ENCODE results near the gene SLC44A2. TPM values are rescaled to one million over a fixed set of nuclear protein-coding genes. Genes with fewer than 3 reads are reported as not detected.

The SLC44A2 gene
- polyA plus RNA-seq, 1 donor (not counting 4 experiments of a cell fraction or from before 2014, with no cell fraction given): 94.7 TPM

DNA sequence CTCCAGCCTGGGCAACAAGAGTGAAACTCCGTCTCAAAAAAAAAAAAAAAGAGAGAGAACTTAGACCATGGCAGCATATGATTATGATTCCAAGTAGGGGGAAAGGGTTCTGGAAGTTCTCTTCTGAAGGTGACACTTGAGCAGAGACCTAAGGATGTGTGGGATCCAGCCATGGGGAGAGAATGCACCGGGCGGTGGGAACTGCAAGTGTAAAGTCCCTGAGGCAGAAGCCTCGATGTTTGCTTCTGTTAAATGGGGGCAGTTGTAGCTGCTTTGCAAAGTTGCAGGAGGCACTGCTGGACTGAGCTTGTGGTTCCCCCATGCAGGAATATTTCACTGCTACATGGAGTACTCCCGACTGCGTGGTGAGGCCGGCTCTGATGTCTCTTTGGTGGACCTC lies 9.1 kb downstream of the SLC44A2 start:
- Histone ChIP-seq H3K79me2 (ENCODE audit: control insufficient read depth, insufficient read depth, low read length) (peaks cover 2% of the 10 kb centered on the region), H3K9ac (ENCODE audit: control insufficient read depth, extremely low read depth, insufficient read depth, low read length) (no peak overlapping the region), H4K20me1 (ENCODE audit: control insufficient read depth, extremely low read depth, insufficient read depth, low read length) (peaks cover 4% of the 10 kb centered on the region), H3K27ac (ENCODE audit: control insufficient read depth, insufficient read depth, low read length) (no peak overlapping the region), H3K9me1 (ENCODE audit: control insufficient read depth, extremely low read depth, insufficient read depth, low read length) (no peaks in the 10 kb centered on the region), H3K9me3 (ENCODE audit: control insufficient read depth, low read depth, low read length) (no peaks in the 10 kb centered on the region), H3K4me1 (ENCODE audit: control insufficient read depth, extremely low read depth, insufficient read depth, low read length) (no peaks in the 10 kb centered on the region), H3K4me3 (ENCODE audit: control insufficient read depth in 2 of 3, extremely low read depth in 1 of 3, insufficient read depth in 2 of 3, low read depth in 1 of 3, low read length in 3 of 3) (no peak overlapping the region), H2AFZ (ENCODE audit: control insufficient read depth, low read length) (no peak overlapping the region), H3K36me3 (ENCODE audit: control insufficient read depth in 2 of 2, extremely low read depth in 1 of 2, insufficient read depth in 2 of 2, low read length in 2 of 2) (peaks cover 40 to 44% of the 10 kb centered on the region in 2 experiments), H3K27me3 (ENCODE audit: control insufficient read depth, extremely low read depth, insufficient read depth, low read length) (no peaks in the 10 kb centered on the region), H3K4me2 (ENCODE audit: control insufficient read depth, extremely low read depth, insufficient read depth, low read depth, low read length) (no peak overlapping the region)
- dilution Hi-C loops (cut with MboI; ENCODE audit: extremely low pct_ligation_motif_present, low sequenced_read_pairs): no loop called here
- TF ChIP-seq EZH2 (IDR thresholded peaks at IDR 0.05; ENCODE audit: low read length): no peak
- FAIRE-seq (no peak), DNase-seq (ENCODE audit: low read depth, low spot score) (no peak)

GRCh38 chr19:10634963-10635362 lies 9.6 kb downstream of the SLC44A2 start:
- dilution Hi-C loops (cut with MboI; ENCODE audit: extremely low pct_ligation_motif_present, low sequenced_read_pairs): no loop called here
- peaks cover 42 to 48% of the 10 kb centered on the region in 2 experiments for H3K36me3 ChIP-seq (ENCODE audit: control insufficient read depth in 2 of 2, extremely low read depth in 1 of 2, insufficient read depth in 2 of 2, low read length in 2 of 2)
- H3K4me1 ChIP-seq (ENCODE audit: control insufficient read depth, extremely low read depth, insufficient read depth, low read length): no peaks in the 10 kb centered on the region
- no peaks in the 10 kb centered on the region for H3K27me3 ChIP-seq (ENCODE audit: control insufficient read depth, extremely low read depth, insufficient read depth, low read length)
- no peak overlapping the region for H3K27ac ChIP-seq (ENCODE audit: control insufficient read depth, insufficient read depth, low read length)
- H3K4me3 ChIP-seq (ENCODE audit: control insufficient read depth in 2 of 3, extremely low read depth in 1 of 3, insufficient read depth in 2 of 3, low read depth in 1 of 3, low read length in 3 of 3): no peak overlapping the region
- TF ChIP-seq, protein P1, sequence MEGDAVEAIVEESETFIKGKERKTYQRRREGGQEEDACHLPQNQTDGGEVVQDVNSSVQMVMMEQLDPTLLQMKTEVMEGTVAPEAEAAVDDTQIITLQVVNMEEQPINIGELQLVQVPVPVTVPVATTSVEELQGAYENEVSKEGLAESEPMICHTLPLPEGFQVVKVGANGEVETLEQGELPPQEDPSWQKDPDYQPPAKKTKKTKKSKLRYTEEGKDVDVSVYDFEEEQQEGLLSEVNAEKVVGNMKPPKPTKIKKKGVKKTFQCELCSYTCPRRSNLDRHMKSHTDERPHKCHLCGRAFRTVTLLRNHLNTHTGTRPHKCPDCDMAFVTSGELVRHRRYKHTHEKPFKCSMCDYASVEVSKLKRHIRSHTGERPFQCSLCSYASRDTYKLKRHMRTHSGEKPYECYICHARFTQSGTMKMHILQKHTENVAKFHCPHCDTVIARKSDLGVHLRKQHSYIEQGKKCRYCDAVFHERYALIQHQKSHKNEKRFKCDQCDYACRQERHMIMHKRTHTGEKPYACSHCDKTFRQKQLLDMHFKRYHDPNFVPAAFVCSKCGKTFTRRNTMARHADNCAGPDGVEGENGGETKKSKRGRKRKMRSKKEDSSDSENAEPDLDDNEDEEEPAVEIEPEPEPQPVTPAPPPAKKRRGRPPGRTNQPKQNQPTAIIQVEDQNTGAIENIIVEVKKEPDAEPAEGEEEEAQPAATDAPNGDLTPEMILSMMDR (optimal IDR thresholded peaks at IDR 0.05 in 1 of 3, IDR thresholded peaks at IDR 0.05 in 1 of 3, conservative IDR thresholded peaks at IDR 0.05 in 1 of 3; ENCODE audit: extremely low read depth in 1 of 3, insufficient read depth in 2 of 3, low read length in 3 of 3): no peak
- no peak for TF ChIP-seq EZH2 (IDR thresholded peaks at IDR 0.05; ENCODE audit: low read length)
- DNase-seq (ENCODE audit: low read depth, low spot score) (no peak), FAIRE-seq (no peak)
- H3K9me3 ChIP-seq (ENCODE audit: control insufficient read depth, low read depth, low read length): no peaks in the 10 kb centered on the region
- H4K20me1 ChIP-seq (ENCODE audit: control insufficient read depth, extremely low read depth, insufficient read depth, low read length): peaks cover 4% of the 10 kb centered on the region
- no peak overlapping the region for H3K4me2 ChIP-seq (ENCODE audit: control insufficient read depth, extremely low read depth, insufficient read depth, low read depth, low read length)
- no peak overlapping the region for H2AFZ ChIP-seq (ENCODE audit: control insufficient read depth, low read length)
- H3K9ac ChIP-seq (ENCODE audit: control insufficient read depth, extremely low read depth, insufficient read depth, low read length): no peak overlapping the region
- H3K9me1 ChIP-seq (ENCODE audit: control insufficient read depth, extremely low read depth, insufficient read depth, low read length): no peaks in the 10 kb centered on the region
- H3K79me2 ChIP-seq (ENCODE audit: control insufficient read depth, insufficient read depth, low read length): peaks cover 2% of the 10 kb centered on the region

DNA sequence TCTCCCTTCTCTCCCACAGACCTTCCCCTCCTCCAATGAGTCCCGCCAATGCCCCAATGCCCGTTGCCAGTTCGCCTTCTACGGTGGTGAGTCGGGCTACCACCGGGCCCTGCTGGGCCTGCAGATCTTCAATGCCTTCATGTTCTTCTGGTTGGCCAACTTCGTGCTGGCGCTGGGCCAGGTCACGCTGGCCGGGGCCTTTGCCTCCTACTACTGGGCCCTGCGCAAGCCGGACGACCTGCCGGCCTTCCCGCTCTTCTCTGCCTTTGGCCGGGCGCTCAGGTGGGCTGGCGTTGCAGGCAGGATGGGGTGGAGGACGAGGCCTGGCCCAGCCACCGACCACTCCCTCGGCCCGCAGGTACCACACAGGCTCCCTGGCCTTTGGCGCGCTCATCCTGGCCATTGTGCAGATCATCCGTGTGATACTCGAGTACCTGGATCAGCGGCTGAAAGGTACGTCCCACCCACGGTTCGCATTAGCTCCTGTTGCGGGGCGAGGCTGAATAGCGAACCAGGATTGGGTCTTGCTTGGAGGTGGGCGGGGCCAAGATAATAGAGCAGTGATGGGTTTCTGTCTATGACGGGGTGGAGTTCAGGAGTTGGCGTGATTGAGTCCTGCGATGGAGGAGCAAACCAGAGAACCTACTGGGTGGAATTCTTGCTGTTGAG lies 11.1 kb downstream of the SLC44A2 start:
- H2AFZ ChIP-seq (ENCODE audit: control insufficient read depth, low read length): no peak overlapping the region
- H3K4me1 ChIP-seq (ENCODE audit: control insufficient read depth, extremely low read depth, insufficient read depth, low read length): no peaks in the 10 kb centered on the region
- no peak overlapping the region for H3K4me3 ChIP-seq (ENCODE audit: control insufficient read depth in 2 of 3, extremely low read depth in 1 of 3, insufficient read depth in 2 of 3, low read depth in 1 of 3, low read length in 3 of 3)
- FAIRE-seq (no peak), DNase-seq (ENCODE audit: low read depth, low spot score) (no peak)
- peaks cover 2% of the 10 kb centered on the region for H3K79me2 ChIP-seq (ENCODE audit: control insufficient read depth, insufficient read depth, low read length)
- H4K20me1 ChIP-seq (ENCODE audit: control insufficient read depth, extremely low read depth, insufficient read depth, low read length): peaks cover 4% of the 10 kb centered on the region
- H3K27me3 ChIP-seq (ENCODE audit: control insufficient read depth, extremely low read depth, insufficient read depth, low read length): no peaks in the 10 kb centered on the region
- dilution Hi-C loops (cut with MboI; ENCODE audit: extremely low pct_ligation_motif_present, low sequenced_read_pairs): no loop called here
- no peaks in the 10 kb centered on the region for H3K9me1 ChIP-seq (ENCODE audit: control insufficient read depth, extremely low read depth, insufficient read depth, low read length)
- no peak overlapping the region for H3K4me2 ChIP-seq (ENCODE audit: control insufficient read depth, extremely low read depth, insufficient read depth, low read depth, low read length)
- H3K9me3 ChIP-seq (ENCODE audit: control insufficient read depth, low read depth, low read length): no peaks in the 10 kb centered on the region
- H3K27ac ChIP-seq (ENCODE audit: control insufficient read depth, insufficient read depth, low read length): no peak overlapping the region
- H3K36me3 ChIP-seq (ENCODE audit: control insufficient read depth in 2 of 2, extremely low read depth in 1 of 2, insufficient read depth in 2 of 2, low read length in 2 of 2): peaks cover 43 to 46% of the 10 kb centered on the region in 2 experiments
- H3K9ac ChIP-seq (ENCODE audit: control insufficient read depth, extremely low read depth, insufficient read depth, low read length): no peak overlapping the region
- TF ChIP-seq EZH2 (IDR thresholded peaks at IDR 0.05; ENCODE audit: low read length): no peak
- TF ChIP-seq, protein P1 (optimal IDR thresholded peaks at IDR 0.05 in 1 of 3, IDR thresholded peaks at IDR 0.05 in 1 of 3, conservative IDR thresholded peaks at IDR 0.05 in 1 of 3; ENCODE audit: extremely low read depth in 1 of 3, insufficient read depth in 2 of 3, low read length in 3 of 3): no peak
